ENCODE data around the gene SMG6. TPM values are rescaled to one million over a fixed set of nuclear protein-coding genes. Genes with fewer than 3 reads are reported as not detected.
"Not testable (repeated sequence)": the region's sequence is repeated elsewhere in the genome, so short reads cannot be mapped to it uniquely, and the experiment has no call there.

SMG6 gene
- total RNA-seq, 1 donor from 2014 or later, result 9.2 TPM

DNA sequence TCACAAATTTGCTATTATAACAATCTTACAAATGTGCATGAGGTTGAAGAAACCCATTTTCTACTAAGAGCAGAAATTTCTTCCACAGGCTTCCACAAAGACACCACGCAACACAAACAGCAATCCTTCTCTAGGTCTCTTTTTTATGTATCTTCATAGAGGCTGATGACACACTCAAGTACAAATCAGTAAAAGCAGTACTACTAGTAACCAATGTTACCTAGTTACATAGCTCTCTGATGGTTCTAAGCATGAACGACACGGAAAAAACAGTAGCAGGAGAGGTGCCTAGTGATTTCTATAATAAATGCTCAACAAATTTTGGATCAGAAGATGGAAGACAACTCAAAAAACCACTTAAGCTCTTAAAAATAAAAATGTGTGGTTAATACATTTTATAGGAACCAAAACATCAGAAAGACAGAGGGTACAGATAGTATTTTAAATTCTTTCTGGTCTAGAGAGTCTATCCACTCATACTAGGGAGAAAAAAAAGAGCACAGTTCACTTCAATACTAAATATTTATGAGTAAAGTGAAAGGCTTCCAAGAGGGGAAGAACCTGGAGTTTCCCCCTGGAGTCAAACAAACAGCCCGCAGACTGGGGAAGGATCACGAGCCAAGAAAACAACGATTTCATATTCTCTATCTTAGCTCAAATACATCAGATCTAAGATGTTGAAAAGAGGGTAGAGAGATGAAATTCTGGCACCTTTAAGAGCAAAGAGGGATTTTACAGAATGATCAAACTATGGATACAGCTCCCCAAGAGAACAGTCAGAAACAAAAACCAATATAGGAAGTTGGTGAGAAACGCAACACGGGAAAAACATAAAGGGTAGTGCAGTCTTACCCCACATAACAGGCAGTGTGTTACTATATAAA is 40.2 kb downstream of the SMG6 start:
- Histone ChIP-seq H3K36me3 (ENCODE audit: control insufficient read depth, insufficient read depth, low read length) (peaks cover 5% of the 10 kb centered on the region), H3K4me3 (ENCODE audit: low read depth, low read length) (no peak overlapping the region), H3K27me3 (ENCODE audit: control insufficient read depth, insufficient read depth, low read length) (no peaks in the 10 kb centered on the region)
- FAIRE-seq (no peak), DNase-seq (ENCODE audit: low read depth) (no peak)
- TF ChIP-seq, protein P1, sequence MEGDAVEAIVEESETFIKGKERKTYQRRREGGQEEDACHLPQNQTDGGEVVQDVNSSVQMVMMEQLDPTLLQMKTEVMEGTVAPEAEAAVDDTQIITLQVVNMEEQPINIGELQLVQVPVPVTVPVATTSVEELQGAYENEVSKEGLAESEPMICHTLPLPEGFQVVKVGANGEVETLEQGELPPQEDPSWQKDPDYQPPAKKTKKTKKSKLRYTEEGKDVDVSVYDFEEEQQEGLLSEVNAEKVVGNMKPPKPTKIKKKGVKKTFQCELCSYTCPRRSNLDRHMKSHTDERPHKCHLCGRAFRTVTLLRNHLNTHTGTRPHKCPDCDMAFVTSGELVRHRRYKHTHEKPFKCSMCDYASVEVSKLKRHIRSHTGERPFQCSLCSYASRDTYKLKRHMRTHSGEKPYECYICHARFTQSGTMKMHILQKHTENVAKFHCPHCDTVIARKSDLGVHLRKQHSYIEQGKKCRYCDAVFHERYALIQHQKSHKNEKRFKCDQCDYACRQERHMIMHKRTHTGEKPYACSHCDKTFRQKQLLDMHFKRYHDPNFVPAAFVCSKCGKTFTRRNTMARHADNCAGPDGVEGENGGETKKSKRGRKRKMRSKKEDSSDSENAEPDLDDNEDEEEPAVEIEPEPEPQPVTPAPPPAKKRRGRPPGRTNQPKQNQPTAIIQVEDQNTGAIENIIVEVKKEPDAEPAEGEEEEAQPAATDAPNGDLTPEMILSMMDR (IDR thresholded peaks at IDR 0.05; ENCODE audit: insufficient read depth, low read length, severe bottlenecking), result no peak

DNA sequence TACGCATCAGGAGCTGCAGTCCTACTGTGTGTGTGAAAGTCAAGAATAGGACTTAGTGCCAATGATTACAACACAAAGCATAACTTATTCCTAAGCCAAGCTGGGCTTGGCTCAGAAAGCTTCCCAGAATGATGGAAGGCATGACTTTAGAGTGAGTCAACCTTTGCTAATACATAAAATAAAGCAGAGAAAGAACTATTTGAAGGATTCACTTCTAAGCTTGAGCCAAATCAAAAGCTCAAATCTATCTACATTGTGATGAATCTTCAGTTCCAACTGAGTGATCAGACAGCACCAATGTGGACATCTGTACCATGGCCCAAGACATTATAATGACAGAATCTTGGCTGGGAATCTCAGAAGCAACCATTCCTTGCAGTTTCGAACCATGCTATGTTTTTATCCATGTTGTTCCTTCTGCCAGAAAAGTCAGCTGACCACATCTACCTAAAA is 41.4 kb downstream of the SMG6 start:
- FAIRE-seq (no peak), DNase-seq (ENCODE audit: low read depth) (peak; percentile 73)
- Histone ChIP-seq H3K4me3 (ENCODE audit: low read depth, low read length) (no peak overlapping the region), H3K27me3 (ENCODE audit: control insufficient read depth, insufficient read depth, low read length) (no peaks in the 10 kb centered on the region), H3K36me3 (ENCODE audit: control insufficient read depth, insufficient read depth, low read length) (peaks cover 5% of the 10 kb centered on the region)
- TF ChIP-seq, protein P1 (IDR thresholded peaks at IDR 0.05; ENCODE audit: insufficient read depth, low read length, severe bottlenecking), result no peak

DNA sequence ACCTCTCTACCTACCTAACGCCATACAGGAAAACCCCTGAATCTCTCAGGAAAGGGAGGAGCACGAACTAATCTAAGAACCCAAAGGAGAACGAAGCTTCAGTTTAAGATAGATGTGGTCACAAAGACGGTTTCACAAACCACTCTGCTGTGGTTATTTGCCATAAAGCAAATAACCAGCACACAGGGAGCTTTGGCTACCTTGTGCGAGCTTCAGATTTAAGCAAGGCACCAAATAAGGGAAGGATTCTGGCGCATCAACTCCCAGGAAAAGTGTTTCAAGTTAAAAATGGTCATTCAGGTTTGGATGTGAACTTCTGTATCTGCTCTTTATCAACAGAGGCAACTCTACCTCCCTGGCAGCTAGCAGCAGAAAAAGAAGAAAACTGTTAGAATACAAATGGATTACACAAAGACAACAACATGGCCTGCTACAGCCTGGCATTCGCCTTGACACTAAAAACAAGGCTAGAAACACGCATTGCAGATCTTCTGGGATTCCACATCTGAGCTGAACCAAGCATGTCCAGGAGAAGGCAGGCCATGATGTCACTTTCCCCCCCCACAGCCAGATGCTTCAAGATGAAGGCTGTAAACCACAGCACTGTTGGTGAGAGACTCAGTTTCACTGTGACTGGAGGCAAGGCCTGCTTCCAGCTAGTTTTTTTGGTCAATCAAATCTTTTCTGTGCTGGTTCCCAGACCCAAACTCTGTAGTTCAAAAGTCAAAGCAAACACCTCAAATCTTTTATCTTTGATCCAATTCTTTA is 43.6 kb downstream of the SMG6 start:
- TF ChIP-seq, protein P1 (IDR thresholded peaks at IDR 0.05; ENCODE audit: insufficient read depth, low read length, severe bottlenecking), result no peak

DNA sequence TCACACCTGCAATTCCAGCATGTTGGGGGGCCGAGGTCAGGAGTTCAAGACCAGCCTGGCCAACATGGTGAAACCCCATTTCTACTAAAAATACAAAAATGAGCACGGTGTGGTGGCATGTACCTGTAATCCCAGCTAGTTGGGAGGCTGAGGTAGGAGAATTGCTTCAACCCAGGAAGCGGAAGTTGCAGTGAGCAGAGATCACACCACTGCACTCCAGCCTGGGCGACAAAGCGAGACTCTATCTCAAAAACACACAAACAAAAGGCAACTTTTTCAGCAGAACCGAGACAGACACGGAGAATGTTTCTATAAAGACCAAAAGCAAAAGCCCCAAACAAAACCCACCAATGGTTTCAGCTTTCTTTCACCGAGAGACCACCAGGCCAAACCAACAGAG is 44.8 kb downstream of the SMG6 start:
- not testable (repeated sequence) for FAIRE-seq; DNase-seq (ENCODE audit: low read depth); H3K36me3 ChIP-seq (ENCODE audit: control insufficient read depth, insufficient read depth, low read length); H3K27me3 ChIP-seq (ENCODE audit: control insufficient read depth, insufficient read depth, low read length); H3K4me3 ChIP-seq (ENCODE audit: low read depth, low read length)

More for the DNA sequence above, 43.6 kb downstream of the SMG6 start:
- H3K36me3 ChIP-seq (ENCODE audit: control insufficient read depth, insufficient read depth, low read length), result peaks cover 4% of the 10 kb centered on the region
- H3K4me3 ChIP-seq (ENCODE audit: low read depth, low read length), result no peak overlapping the region
- FAIRE-seq (no peak), DNase-seq (ENCODE audit: low read depth) (no peak)
- H3K27me3 ChIP-seq (ENCODE audit: control insufficient read depth, insufficient read depth, low read length), result no peaks in the 10 kb centered on the region

DNA sequence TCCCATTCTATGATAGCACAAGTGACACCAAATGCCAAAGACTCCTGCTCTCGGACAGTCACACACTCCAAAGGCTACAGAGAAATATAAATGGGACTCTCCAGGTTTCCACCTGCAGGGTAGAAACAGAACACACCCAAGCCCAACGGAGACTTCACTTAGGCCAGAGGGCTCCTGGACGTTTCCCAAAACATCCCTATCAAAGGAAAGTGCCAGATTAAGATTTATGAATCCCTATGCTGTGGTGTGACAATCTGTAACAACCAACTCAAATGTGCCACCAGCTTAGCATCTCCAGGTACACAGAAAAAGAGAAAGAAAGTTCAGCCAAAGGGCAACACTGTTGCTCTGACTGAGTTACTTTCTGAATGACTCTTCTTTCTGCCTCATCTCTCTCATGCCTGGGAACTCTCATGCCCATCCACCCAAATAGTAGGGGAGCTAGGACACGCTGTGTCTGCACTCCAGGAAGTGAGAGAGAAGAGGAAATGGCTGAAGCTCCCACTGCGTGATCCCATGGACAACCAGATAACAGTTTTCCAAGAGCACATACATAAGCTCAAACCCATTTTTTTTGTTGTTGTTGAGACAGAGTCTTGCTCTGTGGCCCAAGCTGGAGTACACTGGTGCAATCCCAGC is 49.7 kb downstream of the SMG6 start:
- FAIRE-seq, result no peak
- DNase-seq (ENCODE audit: low read depth), result no peak
- Histone ChIP-seq H3K36me3 (ENCODE audit: control insufficient read depth, insufficient read depth, low read length) (peaks cover 4% of the 10 kb centered on the region), H3K27me3 (ENCODE audit: control insufficient read depth, insufficient read depth, low read length) (no peaks in the 10 kb centered on the region), H3K4me3 (ENCODE audit: low read depth, low read length) (no peak overlapping the region)
- TF ChIP-seq, protein P1 (IDR thresholded peaks at IDR 0.05; ENCODE audit: insufficient read depth, low read length, severe bottlenecking), result no peak

DNA sequence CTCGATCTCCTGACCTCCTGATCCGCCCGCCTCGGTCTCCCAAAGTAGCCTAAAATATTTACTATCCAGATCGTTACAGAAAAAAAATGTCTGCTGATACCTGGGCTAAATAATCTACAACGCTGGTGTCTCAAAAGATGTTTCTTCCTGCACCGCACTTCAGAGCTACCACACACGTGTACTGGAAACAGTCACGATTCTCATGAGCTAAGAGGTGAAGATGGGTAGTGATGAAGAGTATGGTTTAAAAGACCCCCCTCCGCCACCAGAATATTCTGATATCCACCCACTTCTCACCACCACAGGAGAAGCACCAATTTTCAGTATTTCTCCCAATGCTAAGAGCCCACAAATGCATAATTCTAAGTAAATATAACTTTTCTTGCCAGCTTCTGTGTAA is 50.2 kb downstream of the SMG6 start:
- FAIRE-seq, result no peak
- peaks cover 4% of the 10 kb centered on the region for H3K36me3 ChIP-seq (ENCODE audit: control insufficient read depth, insufficient read depth, low read length)
- H3K27me3 ChIP-seq (ENCODE audit: control insufficient read depth, insufficient read depth, low read length), result no peaks in the 10 kb centered on the region

More for the DNA sequence above, 50.2 kb downstream of the SMG6 start:
- no peak overlapping the region for H3K4me3 ChIP-seq (ENCODE audit: low read depth, low read length)
- TF ChIP-seq, protein P1 (IDR thresholded peaks at IDR 0.05; ENCODE audit: insufficient read depth, low read length, severe bottlenecking), result no peak
- no peak for DNase-seq (ENCODE audit: low read depth)

Data from bronchial epithelial cell (primary cell).